ENCODE data around the gene C3AR1. TPM values are rescaled to one million over a fixed set of nuclear protein-coding genes. Genes with fewer than 3 reads are reported as not detected.
"Not testable (repeated sequence)": the region's sequence is repeated elsewhere in the genome, so short reads cannot be mapped to it uniquely, and the experiment has no call there.

C3AR1 gene
- 10 to 100 TPM in 2 of 3 donors, 1 to 10 TPM in 1; 6.6 to 46.2 (median 17.7) TPM for total RNA-seq

- TF ChIP-seq POLR2AphosphoS5 (IDR thresholded peaks at IDR 0.05) (no peak), POLR2A (IDR thresholded peaks at IDR 0.05) (no peak)
- TF ChIP-seq, protein P1, sequence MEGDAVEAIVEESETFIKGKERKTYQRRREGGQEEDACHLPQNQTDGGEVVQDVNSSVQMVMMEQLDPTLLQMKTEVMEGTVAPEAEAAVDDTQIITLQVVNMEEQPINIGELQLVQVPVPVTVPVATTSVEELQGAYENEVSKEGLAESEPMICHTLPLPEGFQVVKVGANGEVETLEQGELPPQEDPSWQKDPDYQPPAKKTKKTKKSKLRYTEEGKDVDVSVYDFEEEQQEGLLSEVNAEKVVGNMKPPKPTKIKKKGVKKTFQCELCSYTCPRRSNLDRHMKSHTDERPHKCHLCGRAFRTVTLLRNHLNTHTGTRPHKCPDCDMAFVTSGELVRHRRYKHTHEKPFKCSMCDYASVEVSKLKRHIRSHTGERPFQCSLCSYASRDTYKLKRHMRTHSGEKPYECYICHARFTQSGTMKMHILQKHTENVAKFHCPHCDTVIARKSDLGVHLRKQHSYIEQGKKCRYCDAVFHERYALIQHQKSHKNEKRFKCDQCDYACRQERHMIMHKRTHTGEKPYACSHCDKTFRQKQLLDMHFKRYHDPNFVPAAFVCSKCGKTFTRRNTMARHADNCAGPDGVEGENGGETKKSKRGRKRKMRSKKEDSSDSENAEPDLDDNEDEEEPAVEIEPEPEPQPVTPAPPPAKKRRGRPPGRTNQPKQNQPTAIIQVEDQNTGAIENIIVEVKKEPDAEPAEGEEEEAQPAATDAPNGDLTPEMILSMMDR (IDR thresholded peaks at IDR 0.05): no peak
- H3K36me3 ChIP-seq: no peaks in the 10 kb centered on the region
- peak within 1 kb of the TSS in 1 of 3 donors; percentile 31 for H3K4me3 ChIP-seq
- no peaks in the 10 kb centered on the region for H3K4me1 ChIP-seq
- no peaks in the 10 kb centered on the region for H3K9me3 ChIP-seq
- intact Hi-C loops (cut with DNase I; ENCODE audit: low total_unique reads): no loop called here
- no peak for DNase-seq (ENCODE audit: low spot score in 2 of 2)
- H3K27me3 ChIP-seq: no peaks in the 10 kb centered on the region
- H3K27ac ChIP-seq: no peak within 1 kb of the TSS
Measured at GRCh38 chr12:8065991-8066594, at the start of gene C3AR1. Gene C3AR1, minus strand, starts transcription at chr12:8066359. Its CDS starts 6,174 bp downstream, at chr12:8060185.

- H3K36me3 ChIP-seq; H3K27ac ChIP-seq; DNase-seq (ENCODE audit: low spot score in 2 of 2); H3K4me1 ChIP-seq; H3K27me3 ChIP-seq; H3K4me3 ChIP-seq; intact Hi-C loops (cut with DNase I; ENCODE audit: low total_unique reads); H3K9me3 ChIP-seq: not testable (repeated sequence)
Measured at GRCh38 chr12:8113117-8113516, 47.0 kb upstream of the C3AR1 start.

DNA sequence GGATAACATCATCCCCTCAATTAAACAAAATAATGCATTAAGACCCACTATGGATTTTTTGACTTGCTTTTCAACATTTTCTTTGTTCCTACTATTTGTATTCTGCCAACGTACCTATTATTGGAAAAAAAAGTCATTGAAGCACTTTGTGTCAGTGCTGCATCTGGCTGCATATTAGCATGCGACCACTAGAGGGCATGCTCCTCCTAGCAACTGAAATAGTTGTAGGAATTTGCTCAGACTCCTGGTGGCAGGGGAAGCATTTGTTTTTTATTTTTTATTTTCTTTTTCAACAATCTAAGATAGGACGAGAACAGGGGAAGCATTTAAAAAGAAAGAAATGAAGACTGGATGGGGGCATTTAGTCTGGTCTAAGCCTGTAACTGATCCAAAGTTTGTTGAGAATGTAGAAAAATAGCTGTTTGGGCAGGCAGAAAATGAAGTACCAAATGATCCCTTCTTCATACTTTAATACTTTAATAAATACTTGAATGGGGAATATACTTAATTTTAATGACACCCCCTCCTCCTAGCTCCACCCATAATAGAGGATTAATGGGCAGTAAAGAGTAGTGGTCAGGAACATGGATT, 42.7 kb upstream of the C3AR1 start:
- Histone ChIP-seq H3K27me3 (no peaks in the 10 kb centered on the region), H3K9me3 (no peaks in the 10 kb centered on the region), H3K4me1 (no peaks in the 10 kb centered on the region), H3K4me3 (no peak overlapping the region), H3K36me3 (no peaks in the 10 kb centered on the region), H3K27ac (no peak overlapping the region)
- intact Hi-C loops (cut with DNase I; ENCODE audit: low total_unique reads): no loop called here
- peak; percentile 53 to 67 for DNase-seq (ENCODE audit: low spot score in 2 of 2)
- TF ChIP-seq POLR2AphosphoS5 (IDR thresholded peaks at IDR 0.05): no peak
- TF ChIP-seq, protein P1 (IDR thresholded peaks at IDR 0.05): peak; percentile 89 to 99 (median 92)
- no peak for TF ChIP-seq POLR2A (IDR thresholded peaks at IDR 0.05)

DNA sequence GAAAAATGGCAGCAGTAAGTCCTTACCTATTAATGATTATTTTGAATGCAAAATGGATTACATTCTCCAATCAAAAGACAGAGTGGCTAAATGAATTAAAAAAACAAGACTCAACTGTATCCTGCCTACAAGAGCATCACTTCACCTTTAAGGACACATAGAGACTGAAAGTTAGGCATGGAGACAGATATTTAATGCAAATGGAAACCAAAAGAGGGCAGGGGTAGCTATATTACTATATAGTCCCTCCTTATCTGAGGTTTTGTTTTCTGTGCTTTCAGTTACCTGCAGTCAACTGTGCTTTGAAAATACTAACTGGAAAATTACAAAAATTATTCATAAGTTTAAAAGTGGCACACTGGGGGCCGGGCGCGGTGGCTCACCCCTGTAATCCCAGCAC, 33.1 kb upstream of the C3AR1 start:
- no peaks in the 10 kb centered on the region for H3K27me3 ChIP-seq
- DNase-seq (ENCODE audit: low spot score in 2 of 2): no peak
- TF ChIP-seq POLR2AphosphoS5 (IDR thresholded peaks at IDR 0.05) (no peak), POLR2A (IDR thresholded peaks at IDR 0.05) (no peak)
- TF ChIP-seq, protein P1 (IDR thresholded peaks at IDR 0.05): no peak
- no peaks in the 10 kb centered on the region for H3K9me3 ChIP-seq
- no peaks in the 10 kb centered on the region for H3K4me1 ChIP-seq
- intact Hi-C loops (cut with DNase I; ENCODE audit: low total_unique reads): no loop called here
- H3K4me3 ChIP-seq: no peak overlapping the region
- no peaks in the 10 kb centered on the region for H3K36me3 ChIP-seq
- no peak overlapping the region for H3K27ac ChIP-seq

GRCh38 chr12:8096281-8096915, 30.2 kb upstream of the C3AR1 start:
- Histone ChIP-seq H3K36me3 (no peaks in the 10 kb centered on the region), H3K27ac (no peak overlapping the region), H3K4me3 (no peak overlapping the region), H3K27me3 (no peaks in the 10 kb centered on the region), H3K9me3 (no peaks in the 10 kb centered on the region), H3K4me1 (no peaks in the 10 kb centered on the region)
- TF ChIP-seq, protein P1 (IDR thresholded peaks at IDR 0.05): no peak
- TF ChIP-seq POLR2A (IDR thresholded peaks at IDR 0.05) (no peak), POLR2AphosphoS5 (IDR thresholded peaks at IDR 0.05) (no peak)
- intact Hi-C loops (cut with DNase I; ENCODE audit: low total_unique reads): no loop called here
- no peak for DNase-seq (ENCODE audit: low spot score in 2 of 2)

Measured in breast epithelium (tissue), 4 donors.